Common myeloid progenitor, CD34-positive (primary cell): ENCODE data around the gene MACROD2.

Source experiments
- CTCF ChIA-PET: fragments of 350-600 bp; sonication (Branson Sonifier 250); formaldehyde crosslinking; loops from one replicate; lab custom pipeline; 2021; ENCODE audit warnings: antibody characterized with exemption; lab: Charles Lee
- POLR2A ChIA-PET: fragments of 350-600 bp; sonication (Branson Sonifier 250); formaldehyde crosslinking; loops from one replicate; lab custom pipeline; 2021; ENCODE audit warnings: antibody characterized with exemption; lab: Charles Lee
- DNase-seq, 3 donors: peaks; one replicate each; pipeline versions ENCODE4 v3.0.0 to v3.0.0-alpha.2; 2013
- H3K27ac ChIP-seq, 2 experiments: 1 replicate in 1 of 2; 2 replicates in 1 of 2; pipeline ENCODE4 v1.7.0; 2013; ENCODE audit warnings: inconsistent platforms in 2 of 2, low read length in 2 of 2, mild to moderate bottlenecking in 2 of 2, low read depth in 1 of 2, moderate library complexity in 1 of 2; ENCODE audit not compliant: severe bottlenecking in 2 of 2, insufficient read depth in 1 of 2, poor library complexity in 1 of 2
- H3K27me3 ChIP-seq, 5 experiments: replicated peaks in 2 of 5; 1 replicate in 3 of 5; 2 replicates in 2 of 5; pipeline versions ENCODE4 v1.6.1 to v1.7.0; 2013; ENCODE audit warnings: low read length in 4 of 5, mild to moderate bottlenecking in 2 of 5, moderate library complexity in 2 of 5, inconsistent platforms in 1 of 5; ENCODE audit not compliant: insufficient read depth in 5 of 5, control insufficient read depth in 4 of 5
- H3K36me3 ChIP-seq, 4 experiments: 1 replicate in 2 of 4; 2 replicates in 2 of 4; pipeline versions ENCODE4 v1.6.1 to v1.7.0; 2013; ENCODE audit warnings: low read length in 3 of 4, control low read depth in 1 of 4, mild to moderate bottlenecking in 1 of 4; ENCODE audit not compliant: control insufficient read depth in 4 of 4, insufficient read depth in 4 of 4
- H3K4me1 ChIP-seq, 4 experiments: 1 replicate in 3 of 4; 2 replicates in 1 of 4; pipeline versions ENCODE4 v1.6.1 to v1.7.1; 2013; ENCODE audit warnings: low read length in 3 of 4, mild to moderate bottlenecking in 3 of 4, control low read depth in 1 of 4, inconsistent platforms in 1 of 4, moderate library complexity in 1 of 4; ENCODE audit not compliant: control insufficient read depth in 4 of 4, insufficient read depth in 4 of 4; ENCODE audit errors: control extremely low read depth in 1 of 4
- H3K4me3 ChIP-seq, 7 experiments: 1 replicate in 4 of 7; 2 replicates in 3 of 7; pipeline versions ENCODE4 v1.5.1 to v1.7.0; 2013; ENCODE audit warnings: mild to moderate bottlenecking in 7 of 7, low read length in 6 of 7, moderate library complexity in 6 of 7, inconsistent platforms in 2 of 7, low read depth in 2 of 7, control low read depth in 1 of 7; ENCODE audit not compliant: insufficient read depth in 4 of 7, control insufficient read depth in 1 of 7; ENCODE audit errors: extremely low read depth in 1 of 7
- H3K9me3 ChIP-seq, 5 experiments: 1 replicate in 4 of 5; 2 replicates in 1 of 5; pipeline versions ENCODE4 v1.6.1 to v1.7.1; 2013; ENCODE audit warnings: low read length in 4 of 5, mild to moderate bottlenecking in 2 of 5, inconsistent platforms in 1 of 5, low read depth in 1 of 5, moderate library complexity in 1 of 5; ENCODE audit not compliant: control insufficient read depth in 4 of 5, insufficient read depth in 2 of 5; ENCODE audit errors: control extremely low read depth in 1 of 5
- WGBS: methylation state at CpG from one replicate; pipeline ENCODE4 v1.1.5; 2013; ENCODE audit not compliant: insufficient coverage; 5-methylcytosine and 5-hydroxymethylcytosine counted together

The MACROD2 gene

DNA sequence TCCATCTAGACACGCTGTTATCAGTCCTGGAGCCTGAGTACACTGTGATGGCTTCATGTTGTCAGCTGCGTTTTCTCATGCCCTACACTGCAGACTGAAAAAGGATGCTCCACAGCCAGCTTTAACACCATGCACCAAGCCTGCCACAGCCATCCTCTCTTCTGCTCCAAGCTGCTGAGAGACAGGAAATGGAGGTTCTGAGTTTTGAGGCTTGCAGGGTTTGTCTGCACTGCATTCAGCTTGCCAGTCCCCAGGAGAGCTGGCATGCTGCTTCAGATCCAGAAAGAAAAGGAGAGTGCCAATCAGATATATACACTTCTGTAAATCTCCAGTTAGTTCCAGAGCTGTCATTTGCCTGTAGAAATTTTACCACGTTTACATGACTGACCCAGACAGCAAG lies 892.8 kb downstream of the MACROD2 start:
- Histone ChIP-seq H3K27ac (no peak overlapping the region), H3K36me3 (no peaks in the 10 kb centered on the region), H3K4me3 (no peak overlapping the region), H3K9me3 (no peaks in the 10 kb centered on the region), H3K27me3 (no peaks in the 10 kb centered on the region), H3K4me1 (no peaks in the 10 kb centered on the region)
- WGBS: 85% methylated on average over 3 of the region's 3 CpGs
- no peak for DNase-seq
- ChIA-PET CTCF (no interaction called here), POLR2A (no interaction called here)

DNA sequence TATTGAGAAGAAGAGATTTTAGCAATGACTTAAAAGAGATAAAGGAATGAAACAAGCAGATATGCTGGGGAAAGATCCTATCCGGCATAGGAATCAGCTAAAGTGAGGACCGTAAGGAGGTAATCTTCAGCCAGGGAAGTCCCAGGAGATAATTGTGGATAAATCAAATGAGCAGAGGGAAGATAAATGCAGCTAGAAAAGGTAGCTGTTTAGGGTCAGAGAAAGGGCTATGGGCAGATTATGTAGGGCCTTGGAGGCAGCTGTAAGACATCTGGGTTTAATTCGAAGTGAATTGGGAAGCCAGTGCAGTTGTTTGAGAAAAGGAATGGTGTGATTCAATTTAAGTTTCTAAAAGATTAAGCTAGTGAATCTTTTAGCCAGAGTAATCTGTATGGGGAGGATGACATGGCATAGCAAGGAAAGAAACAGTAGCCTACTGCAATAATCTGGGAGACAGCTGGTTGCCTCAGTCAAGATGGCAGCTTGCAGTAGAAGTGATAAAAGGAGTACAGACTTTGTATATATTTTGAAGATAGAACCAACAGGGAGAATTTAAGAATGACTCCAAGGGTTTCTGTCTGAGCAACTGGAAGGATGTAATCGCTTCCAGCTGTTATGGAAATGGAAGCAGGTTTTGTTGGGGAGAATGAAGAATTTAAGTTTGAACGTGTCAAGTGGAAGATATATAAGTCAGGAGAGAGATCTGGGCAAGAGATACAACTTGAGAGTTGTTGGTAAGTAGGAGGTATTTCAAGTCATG lies 894.4 kb downstream of the MACROD2 start:
- 90% methylated on average over 5 of the region's 5 CpGs for WGBS
- no peaks in the 10 kb centered on the region for H3K27me3 ChIP-seq
- CTCF ChIA-PET: interaction anchor here (1.2 kb wide), 1 partner anchor 28 kb away, joined by 3 read pairs; no protein-coding TSS in a partner anchor
- H3K9me3 ChIP-seq: no peaks in the 10 kb centered on the region
- no peak for DNase-seq
- H3K4me1 ChIP-seq: no peaks in the 10 kb centered on the region
- H3K4me3 ChIP-seq: no peak overlapping the region
- no peak overlapping the region for H3K27ac ChIP-seq
- POLR2A ChIA-PET: no interaction called here
- H3K36me3 ChIP-seq: no peaks in the 10 kb centered on the region

DNA sequence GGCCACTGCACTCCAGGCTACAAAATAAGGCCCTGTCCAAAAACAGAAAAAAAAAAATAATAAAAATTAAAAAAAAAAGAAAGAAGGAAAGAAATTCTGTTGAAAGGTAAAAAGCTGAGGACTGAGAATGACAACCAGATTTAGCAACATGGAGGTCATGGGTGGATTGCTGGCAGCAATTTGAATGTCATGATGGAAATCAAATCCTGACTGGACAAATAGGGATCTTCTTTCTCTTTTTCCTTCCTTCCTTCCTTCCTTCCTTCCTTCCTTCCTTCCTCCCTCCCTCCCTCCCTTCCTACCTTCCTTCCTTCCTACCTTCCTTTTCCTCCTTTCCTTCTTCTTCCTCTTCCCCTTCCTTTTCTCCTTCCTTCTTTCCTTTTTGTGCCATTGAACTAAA lies 895.4 kb downstream of the MACROD2 start:
- ChIA-PET CTCF (interaction anchor here (1.4 kb wide), 1 partner anchor 12 kb away, joined by 3 read pairs; no protein-coding TSS in a partner anchor), POLR2A (no interaction called here)
- no peaks in the 10 kb centered on the region for H3K9me3 ChIP-seq
- H3K4me1 ChIP-seq: no peaks in the 10 kb centered on the region
- no peak overlapping the region for H3K4me3 ChIP-seq
- no peak overlapping the region for H3K27ac ChIP-seq
- no peaks in the 10 kb centered on the region for H3K36me3 ChIP-seq
- DNase-seq: no peak
- H3K27me3 ChIP-seq: no peaks in the 10 kb centered on the region

DNA sequence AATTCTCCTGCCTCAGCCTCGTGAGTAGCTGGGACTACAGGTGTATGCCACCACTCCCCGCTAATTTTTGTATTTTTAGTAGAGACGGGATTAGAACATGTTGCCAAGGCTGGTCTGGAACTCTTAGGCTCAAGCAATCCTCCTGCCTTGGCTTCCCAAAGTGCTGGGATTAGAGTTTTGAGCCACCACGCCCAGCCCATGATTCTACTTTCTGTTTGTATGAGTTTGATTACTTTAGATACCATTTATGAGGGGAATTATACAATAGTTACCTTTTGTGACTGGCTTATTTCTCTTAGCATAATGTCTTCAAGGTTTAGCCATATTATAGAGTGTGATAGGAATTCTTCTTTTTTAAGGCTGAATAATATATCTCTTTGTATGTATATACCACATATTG lies 897.5 kb downstream of the MACROD2 start:
- H3K4me3 ChIP-seq: no peak overlapping the region
- ChIA-PET POLR2A (no interaction called here), CTCF (no interaction called here)
- H3K36me3 ChIP-seq: no peaks in the 10 kb centered on the region
- no peaks in the 10 kb centered on the region for H3K27me3 ChIP-seq
- WGBS: 95% methylated on average over 4 of the region's 4 CpGs
- H3K27ac ChIP-seq: no peak overlapping the region
- DNase-seq: no peak
- no peaks in the 10 kb centered on the region for H3K9me3 ChIP-seq
- H3K4me1 ChIP-seq: no peaks in the 10 kb centered on the region

DNA sequence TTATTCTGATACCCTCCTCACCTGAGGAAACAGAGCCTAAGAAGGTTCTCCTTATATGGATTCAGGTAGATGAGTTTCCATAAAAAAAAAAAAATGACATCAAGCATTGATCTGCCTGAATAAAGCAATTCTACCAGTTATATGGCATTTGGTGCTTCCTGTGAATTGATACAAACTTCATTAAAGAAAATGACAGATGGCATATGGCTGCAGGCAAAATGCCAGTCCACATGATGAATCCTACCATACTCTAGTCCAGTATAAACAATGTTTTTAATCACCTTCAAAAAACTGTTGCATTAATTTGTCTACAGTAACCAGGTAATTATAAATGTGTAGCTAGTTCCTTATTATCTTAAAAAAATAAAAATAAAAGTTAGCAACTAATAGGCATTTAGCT lies 901.3 kb downstream of the MACROD2 start:
- no peaks in the 10 kb centered on the region for H3K27me3 ChIP-seq
- ChIA-PET CTCF (no interaction called here), POLR2A (no interaction called here)
- no peaks in the 10 kb centered on the region for H3K9me3 ChIP-seq
- DNase-seq: no peak
- no peaks in the 10 kb centered on the region for H3K4me1 ChIP-seq
- no peak overlapping the region for H3K27ac ChIP-seq
- no peak overlapping the region for H3K4me3 ChIP-seq
- H3K36me3 ChIP-seq: no peaks in the 10 kb centered on the region

DNA sequence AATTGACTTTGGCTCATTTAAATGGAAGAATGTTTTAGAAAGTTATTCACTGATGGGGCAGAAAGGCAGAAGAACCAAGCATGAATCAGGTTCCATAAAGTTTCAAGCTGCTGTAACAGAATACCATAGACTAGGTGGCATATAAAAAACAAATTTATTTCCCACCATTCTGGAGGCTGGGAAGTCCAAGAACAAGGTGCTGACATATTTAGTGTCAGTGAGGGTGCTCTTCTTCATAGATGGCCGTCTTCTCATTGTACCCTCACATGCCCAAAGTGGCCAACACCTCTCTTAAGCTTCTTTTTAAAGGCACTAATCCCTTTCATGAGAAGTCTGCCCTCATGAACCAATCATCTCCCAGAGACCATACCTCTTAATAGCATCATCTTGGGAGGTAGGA lies 902.3 kb downstream of the MACROD2 start:
- no peaks in the 10 kb centered on the region for H3K27me3 ChIP-seq
- H3K9me3 ChIP-seq: no peaks in the 10 kb centered on the region
- ChIA-PET POLR2A (no interaction called here), CTCF (no interaction called here)
- no peaks in the 10 kb centered on the region for H3K36me3 ChIP-seq
- no peak overlapping the region for H3K27ac ChIP-seq
- DNase-seq: no peak
- no peaks in the 10 kb centered on the region for H3K4me1 ChIP-seq
- no peak overlapping the region for H3K4me3 ChIP-seq
- WGBS: 100% methylated on average over 1 of the region's 1 CpG

DNA sequence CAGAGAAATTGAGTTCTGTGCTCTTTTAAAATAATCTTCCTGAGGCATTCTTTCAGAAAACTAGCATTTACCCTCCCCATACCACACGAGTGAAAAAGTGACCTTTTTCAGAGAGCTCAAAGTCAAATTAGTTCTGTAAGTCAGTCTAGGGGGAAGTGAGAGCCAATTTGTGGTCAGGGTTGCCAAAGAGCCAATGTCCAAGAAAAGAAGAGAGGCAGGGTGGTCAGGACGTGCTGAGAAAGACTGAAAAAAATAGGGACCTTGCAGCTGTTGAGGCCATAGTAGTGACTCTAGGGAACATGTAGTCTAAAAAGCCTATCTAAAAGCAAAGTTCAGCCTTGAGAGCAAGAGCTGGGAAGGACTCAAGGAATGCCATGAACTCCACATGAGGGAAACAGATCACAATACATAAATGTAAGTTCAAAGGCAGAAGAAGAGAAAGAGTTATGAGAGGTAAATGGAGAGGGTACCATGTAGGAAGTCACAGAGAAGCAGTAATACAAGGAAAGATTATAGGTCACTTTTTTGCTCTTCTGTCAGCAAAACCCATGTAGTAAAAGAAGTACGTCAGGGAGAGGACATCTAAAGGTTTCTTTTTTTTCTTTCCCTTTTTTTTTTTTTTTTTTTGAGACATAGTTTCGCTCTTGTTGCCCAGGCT lies 907.2 kb downstream of the MACROD2 start:
- Histone ChIP-seq H3K4me3 (no peak overlapping the region), H3K9me3 (no peaks in the 10 kb centered on the region), H3K4me1 (no peaks in the 10 kb centered on the region), H3K36me3 (no peaks in the 10 kb centered on the region), H3K27ac (no peak overlapping the region), H3K27me3 (no peaks in the 10 kb centered on the region)
- ChIA-PET POLR2A (no interaction called here), CTCF (interaction anchor here (1.0 kb wide), 1 partner anchor 11 kb away, joined by 3 read pairs; no protein-coding TSS in a partner anchor)
- no peak for DNase-seq
- WGBS: 73% methylated on average over 3 of the region's 4 CpGs
